SW 1271 (cell line): Measurements from ENCODE around the gene SCFD2.
A peak's percentile ranks its signal among the peaks of the same experiment; 100 is the strongest.

Source experiments
- DNase-seq, 2 experiments: peaks; one replicate each; lab custom pipeline; 2025; lab: John Stamatoyannopoulos, UW

SCFD2 gene

GRCh38 chr4:52879471-52879870, 486.4 kb downstream of the SCFD2 start:
- DNase-seq = no peak

GRCh38 chr4:52877694-52878093, 488.2 kb downstream of the SCFD2 start:
- DNase-seq = no peak

DNA sequence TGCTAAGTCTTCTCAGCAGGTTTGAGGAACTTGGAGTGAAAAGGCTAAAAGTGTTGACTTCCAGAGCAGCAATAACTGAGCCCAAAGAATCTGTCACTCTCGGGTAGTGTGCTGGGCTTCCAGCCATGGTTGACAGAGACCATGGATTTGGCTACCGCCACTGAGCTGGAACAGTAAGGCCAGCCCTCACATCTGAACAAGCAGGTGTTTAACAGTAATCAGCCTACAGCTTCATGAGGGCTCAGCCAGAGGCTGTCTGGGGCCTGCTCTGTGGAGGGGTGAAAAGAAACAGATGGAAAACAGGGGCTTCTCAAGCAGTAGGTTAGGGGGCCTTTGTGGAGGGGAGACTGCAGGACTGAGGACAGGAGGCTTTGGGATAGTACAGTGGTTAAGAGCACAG, 488.8 kb downstream of the SCFD2 start:
- no peak for DNase-seq

DNA sequence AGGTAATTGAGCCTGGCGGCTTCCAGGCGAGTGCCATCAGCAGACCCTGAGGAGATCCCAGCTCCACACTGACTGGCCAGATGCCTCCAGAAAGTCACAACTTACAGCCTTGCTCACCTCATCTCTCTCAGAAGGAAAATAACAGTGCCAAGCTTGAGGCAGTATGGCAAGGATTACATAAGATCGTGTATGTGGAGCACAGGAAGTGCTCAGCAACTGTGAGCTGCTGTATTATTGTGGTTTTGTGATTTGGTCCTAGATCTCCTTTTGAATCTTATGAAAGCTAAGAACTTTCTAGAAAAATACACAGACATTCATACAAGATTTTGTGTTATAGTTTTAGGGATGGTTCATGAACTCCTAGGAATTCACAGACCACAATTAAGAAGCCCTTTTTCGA, 489.8 kb downstream of the SCFD2 start:
- DNase-seq = no peak

DNA sequence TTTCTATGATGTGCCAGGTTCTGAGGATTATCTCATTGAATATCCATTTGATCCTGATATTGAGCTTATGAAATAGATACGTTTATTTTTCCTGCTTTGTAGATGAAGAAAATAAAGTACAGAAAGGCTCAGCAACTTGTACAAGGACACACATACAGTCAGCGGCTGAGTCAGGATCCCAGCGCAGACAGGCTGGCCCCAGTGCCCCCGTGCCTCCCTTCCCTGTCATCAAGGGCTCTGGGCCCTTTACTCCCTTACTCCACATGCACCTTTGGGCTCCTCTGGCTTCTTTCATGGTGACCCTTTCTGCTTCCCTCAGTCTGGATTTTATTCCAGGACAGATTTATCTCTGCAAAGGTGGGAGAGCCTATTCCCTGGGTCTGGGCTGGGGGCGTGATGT, 490.9 kb downstream of the SCFD2 start:
- DNase-seq = no peak

- no peak for DNase-seq
These were observed 492.0 kb downstream of the SCFD2 start for GRCh38 chr4:52873861-52874343.

- DNase-seq = no peak
These were observed 492.7 kb downstream of the SCFD2 start for GRCh38 chr4:52873191-52873590.

DNA sequence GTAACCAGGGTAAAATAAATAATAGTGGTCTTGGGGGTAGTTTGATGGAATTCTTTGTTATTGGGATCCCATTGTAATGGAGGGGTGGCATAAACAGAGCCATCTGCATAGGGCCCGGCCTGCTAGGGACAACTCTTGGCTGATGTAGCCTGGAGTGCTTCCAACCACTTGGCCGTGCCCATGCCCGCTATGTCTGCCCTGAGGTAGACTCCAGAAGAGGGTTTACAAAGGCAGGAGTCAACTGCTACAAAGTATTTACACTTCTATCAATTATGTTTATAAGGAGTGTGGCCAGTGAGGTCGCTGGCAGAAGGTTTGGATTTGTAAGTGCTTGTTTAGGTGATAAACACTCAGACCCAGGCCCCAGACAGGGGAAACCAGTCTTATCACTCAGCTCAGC, 495.6 kb downstream of the SCFD2 start:
- DNase-seq = no peak

DNA sequence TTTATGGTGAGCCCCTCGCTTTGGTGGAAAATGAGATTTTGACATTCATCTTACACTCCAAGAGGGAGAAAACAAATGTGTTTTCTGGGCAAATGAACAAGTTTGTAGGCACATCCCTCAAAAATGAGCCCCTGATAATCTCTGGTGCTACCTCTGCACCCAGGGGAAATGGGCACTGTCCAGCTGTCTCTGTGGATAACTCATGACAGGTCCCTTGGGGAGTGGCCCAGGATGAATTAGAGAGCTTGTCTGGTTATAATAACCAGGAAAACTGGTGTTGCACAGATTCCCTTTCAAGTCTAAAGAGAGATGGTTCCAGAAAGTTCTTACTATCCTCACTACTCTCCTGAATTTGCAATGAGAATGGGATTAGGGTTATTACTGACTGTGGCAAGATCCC, 496.2 kb downstream of the SCFD2 start:
- no peak for DNase-seq

- no peak for DNase-seq
These were observed 496.7 kb downstream of the SCFD2 start for GRCh38 chr4:52869196-52869595.

DNA sequence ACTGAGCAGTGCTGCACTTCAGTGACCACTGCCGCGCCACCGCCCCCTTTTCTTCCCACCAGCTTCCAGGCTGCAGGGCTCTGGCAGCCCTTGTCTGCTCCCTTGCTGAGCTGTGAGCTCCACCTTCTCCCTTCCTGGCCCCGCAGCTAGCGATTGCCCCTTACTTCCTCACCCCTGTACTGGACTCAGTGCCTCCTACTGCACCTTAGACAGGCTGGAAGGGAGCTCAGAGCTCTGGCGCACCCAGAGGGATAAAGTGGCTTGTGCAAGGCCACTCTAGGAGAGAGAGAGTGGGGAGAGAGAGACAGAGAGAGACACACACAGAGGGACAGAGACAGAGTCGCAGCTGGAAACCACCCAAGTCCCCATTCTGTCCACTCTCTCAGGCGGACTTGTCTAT, 497.7 kb downstream of the SCFD2 start:
- DNase-seq = no peak

DNA sequence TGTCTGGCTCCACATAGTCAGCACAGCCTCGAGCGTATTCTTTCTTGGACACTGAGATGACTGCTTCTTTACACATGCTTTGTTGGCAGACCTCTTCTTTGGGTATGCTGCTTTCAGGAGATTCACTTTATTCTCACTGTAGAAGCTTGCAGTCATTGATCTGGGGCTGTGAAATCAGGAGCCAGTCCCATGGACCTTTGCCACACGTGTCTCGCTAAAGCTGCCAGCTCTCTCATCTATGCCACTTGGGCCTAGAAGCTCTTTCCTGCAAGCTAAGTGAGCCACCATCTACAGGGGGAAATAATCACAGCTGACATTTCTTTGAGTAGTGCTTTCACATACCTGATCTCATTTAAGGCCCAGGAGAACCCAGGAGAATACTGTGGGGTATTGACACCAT, 498.7 kb downstream of the SCFD2 start:
- DNase-seq = no peak

DNA sequence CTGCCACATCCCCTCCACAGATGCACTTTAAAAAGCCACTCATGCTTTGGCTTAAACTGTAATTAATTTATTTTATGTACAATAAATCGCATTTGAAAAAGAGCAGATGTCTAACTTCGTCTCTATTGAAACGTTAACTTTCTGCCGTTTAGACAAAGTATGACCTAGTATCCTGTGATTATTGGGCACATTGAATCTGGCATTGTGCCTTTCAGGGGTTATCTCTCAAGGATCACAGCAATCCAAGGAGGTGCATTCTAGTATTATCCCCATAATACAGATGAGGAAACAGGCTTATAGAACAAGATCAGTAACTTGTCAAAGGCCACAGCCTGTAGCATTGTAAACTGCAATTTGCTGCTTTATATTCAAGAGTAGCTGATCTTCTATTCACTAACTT, 499.1 kb downstream of the SCFD2 start:
- DNase-seq = no peak

GRCh38 chr4:52865300-52865699, 500.6 kb downstream of the SCFD2 start:
- no peak for DNase-seq

DNA sequence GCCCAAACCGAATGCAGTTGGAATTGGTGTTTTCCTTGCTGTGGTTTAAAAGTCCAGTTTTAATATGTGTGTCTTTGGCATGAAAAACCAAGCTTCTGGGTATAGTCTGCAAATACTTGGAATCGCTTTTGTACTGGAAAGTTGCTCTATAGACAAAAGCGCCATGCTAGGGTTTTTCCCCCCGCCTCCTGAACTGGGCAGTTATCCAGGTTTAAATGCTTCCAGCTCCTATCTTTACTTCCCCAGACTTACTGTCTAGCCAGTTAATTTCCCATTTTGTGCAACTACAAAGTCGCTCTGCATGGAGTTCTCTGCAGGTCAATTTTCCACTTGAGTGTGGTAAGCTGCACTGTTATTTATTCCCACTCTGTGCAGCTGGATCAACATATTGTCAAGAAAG, 501.1 kb downstream of the SCFD2 start:
- DNase-seq = no peak

- DNase-seq = no peak
These were observed 502.5 kb downstream of the SCFD2 start for GRCh38 chr4:52863324-52863723.

DNA sequence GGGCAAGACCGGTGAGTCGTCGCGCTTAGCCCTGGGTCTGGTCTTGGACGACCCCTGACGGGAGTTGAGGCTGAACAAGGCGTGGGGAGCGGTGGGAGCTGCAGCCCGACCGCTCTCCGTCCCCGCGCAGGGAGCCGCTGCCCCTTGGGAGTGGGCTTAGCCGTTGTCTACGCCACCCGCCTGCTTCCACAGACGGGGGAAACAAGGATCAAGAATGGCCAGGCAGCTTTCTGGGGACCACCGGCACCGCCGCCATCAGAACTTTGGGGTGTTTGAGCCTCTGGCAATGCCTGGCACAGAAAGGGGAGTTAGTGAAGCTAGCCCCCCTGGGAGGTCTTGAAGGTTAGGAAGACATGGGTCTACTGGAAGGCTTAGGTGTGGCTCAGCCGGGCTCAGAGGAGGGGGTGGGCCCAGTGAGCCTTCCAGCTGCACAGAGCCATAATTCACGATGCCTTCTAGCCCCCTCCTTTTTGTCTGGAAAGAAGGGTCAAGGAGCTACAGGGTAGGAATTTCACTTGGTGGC, 503.2 kb downstream of the SCFD2 start:
- DNase-seq = no peak

- peak; percentile 18 to 37 for DNase-seq
These were observed 503.8 kb downstream of the SCFD2 start, which contains the start of gene RASL11B for GRCh38 chr4:52861879-52862616. Gene RASL11B, plus strand, starts transcription at chr4:52862317. Its CDS starts 191 bp downstream, at chr4:52862508.

DNA sequence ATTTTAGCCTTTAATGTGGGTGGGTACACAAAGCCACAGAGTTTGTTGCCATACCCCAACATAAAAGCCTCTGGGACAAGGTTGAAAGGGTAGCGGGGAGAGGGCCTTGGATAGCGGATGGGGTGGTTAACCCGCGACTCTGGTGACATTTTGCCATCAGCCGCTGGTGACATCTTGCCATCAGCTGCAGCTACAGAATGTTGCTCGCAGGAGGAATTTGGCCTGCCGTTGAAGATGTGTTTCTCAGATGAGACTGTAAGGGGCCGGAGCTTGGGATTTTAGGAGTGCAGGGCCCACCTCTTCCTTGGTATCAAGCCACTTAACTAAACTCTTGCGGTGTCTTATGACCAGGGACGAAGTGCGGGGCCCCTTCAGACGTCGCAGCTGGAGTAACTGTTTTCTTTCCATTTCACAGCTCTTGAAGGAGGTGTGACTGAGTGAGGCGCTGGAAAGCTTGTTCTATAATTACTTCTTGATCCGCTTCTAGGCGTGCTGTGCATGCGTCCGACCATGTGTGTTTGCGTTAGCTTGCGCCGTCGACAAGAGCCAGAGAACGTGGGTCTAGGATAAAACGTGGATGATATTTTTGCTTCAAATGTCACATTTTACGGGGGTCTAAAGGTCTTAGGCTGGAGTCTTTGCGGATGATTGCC, 504.6 kb downstream of the SCFD2 start:
- no peak for DNase-seq

DNA sequence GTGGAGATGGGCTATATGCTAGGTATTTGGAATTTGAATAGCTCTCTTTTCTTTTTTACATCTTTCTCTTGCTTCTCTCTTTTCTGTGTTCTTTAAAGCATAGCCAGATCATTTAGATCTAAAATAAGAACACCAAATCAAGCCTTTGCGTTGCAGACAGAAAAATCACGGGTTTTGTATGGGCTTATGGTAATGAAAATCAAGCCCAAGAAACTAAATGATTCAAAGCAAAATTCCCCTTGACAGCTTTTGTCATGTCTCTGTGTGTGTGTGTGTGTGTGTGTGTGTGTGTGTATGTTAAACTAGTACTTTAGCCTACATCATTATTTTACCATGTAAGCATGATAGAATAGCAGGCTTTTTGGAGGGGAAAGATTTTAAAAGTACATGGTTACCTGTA, 505.5 kb downstream of the SCFD2 start:
- DNase-seq = no peak

- no peak for DNase-seq
These were observed 509.1 kb downstream of the SCFD2 start for GRCh38 chr4:52856801-52857200.

GRCh38 chr4:52853351-52853750, 512.5 kb downstream of the SCFD2 start:
- no peak for DNase-seq

DNA sequence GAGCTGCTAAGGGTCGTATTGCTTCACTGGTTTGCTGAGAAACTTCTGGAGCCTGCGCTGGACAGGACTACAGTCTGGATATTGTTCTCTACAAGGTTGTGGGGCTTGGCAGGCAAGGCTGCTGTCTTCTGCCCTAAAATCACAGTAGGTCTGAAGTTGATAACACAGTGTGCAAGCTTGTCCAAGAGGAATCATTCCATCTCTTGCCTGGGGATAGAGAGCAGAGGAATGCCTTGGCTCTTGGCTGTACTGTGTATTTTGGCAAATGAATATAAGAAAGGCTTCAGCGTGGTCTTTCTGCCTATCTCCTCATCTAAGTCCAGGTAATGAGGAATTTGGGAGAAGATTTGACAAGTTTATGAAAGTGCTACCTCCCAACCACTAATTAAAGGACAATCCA, 513.1 kb downstream of the SCFD2 start:
- DNase-seq = no peak
